Astrocyte of the cerebellum (primary cell): ENCODE measurements around the gene STXBP1.

ENCODE experiments used
- DNase-seq: peaks from one replicate; pipeline ENCODE4 v3.0.0-alpha.2; 2011; ENCODE audit warnings: low read depth
- H3K4me3 ChIP-seq: 2 replicates; pipeline ENCODE4 v1.5.1; 2011; ENCODE audit warnings: mild to moderate bottlenecking, low read depth, low read length, moderate library complexity
- CTCF ChIP-seq: IDR thresholded peaks from 2 replicates; pipeline ENCODE4 v1.5.1; 2012; ENCODE audit warnings: low read length, low read depth, moderate library complexity, mild to moderate bottlenecking; ENCODE audit errors: missing control alignments
- in situ Hi-C: cut with HindIII; loops from 2 replicates; pipeline ENCODE4 v1.10.0; 2017; ENCODE audit warnings: low sequenced_read_pairs

STXBP1 gene

GRCh38 chr9:127611899-127612790, at the start of gene STXBP1:
Gene STXBP1 (plus strand): TSS chr9:127612277. CDS start chr9:127612404, 127 bp downstream.
- DNase-seq: peak; percentile 40
- in situ Hi-C loops: no loop called here

DNA sequence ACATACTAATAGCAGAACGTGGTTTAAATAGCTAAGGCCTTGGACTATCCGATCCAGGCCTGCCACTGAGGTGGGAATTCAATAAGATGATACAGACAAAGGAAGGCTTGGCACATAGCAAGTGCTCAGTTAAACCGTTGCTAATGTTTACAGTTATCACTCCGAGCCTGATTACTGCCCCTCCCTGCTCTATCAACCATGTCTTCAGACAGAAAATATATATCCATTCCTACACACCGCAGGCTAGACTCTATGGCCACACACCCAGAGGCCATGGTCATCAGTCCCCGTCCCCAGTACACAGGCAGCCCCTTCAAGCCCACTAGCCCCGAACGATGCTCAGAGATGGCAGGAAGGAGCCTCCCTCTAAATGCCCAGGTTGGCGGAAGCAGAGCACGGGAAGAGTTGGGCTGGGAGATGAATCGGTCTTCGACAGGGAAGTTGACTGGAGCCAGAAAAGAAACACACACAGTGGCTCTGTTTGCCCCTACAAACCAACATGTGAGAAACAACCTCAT, 49.7 kb upstream of the STXBP1 start:
- DNase-seq: no peak
- TF ChIP-seq CTCF: no peak
- no peak overlapping the region for H3K4me3 ChIP-seq
- in situ Hi-C loops: no loop called here

More at GRCh38 chr9:127611899-127612790, at the start of gene STXBP1:
- no peak for TF ChIP-seq CTCF
- H3K4me3 ChIP-seq: peak within 1 kb of the TSS; percentile 70

DNA sequence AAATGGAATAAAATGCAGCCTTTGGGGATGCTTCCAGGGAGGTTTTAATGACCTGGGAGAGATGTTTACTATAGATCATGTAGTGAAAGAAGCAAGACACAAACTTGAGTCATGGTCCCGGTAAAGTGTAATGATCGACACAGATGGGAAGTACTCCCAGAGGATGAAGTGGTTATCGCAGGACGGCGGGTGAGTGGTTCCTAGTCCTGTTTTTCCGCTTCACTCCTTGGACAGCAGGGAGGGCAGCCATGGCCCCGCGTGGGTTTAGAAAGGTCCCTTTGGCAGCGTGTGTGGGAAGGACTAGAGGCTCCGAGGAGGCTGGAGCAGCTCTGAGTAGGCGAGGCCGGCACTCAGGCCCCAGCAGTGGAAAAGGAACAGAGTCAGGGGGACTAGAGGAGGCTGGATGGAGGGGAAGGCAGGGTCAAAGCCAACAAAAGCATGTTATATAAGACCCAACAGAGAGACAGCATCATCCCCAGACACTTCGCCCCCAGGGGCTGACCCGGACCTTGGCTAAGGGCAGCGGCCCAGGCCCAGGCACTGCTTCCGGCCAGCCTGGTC, 49.2 kb upstream of the STXBP1 start:
- no peak for DNase-seq
- H3K4me3 ChIP-seq: no peak overlapping the region
- in situ Hi-C loops: no loop called here
- no peak for TF ChIP-seq CTCF

GRCh38 chr9:127563579-127563978, 48.5 kb upstream of the STXBP1 start:
- DNase-seq: no peak
- in situ Hi-C loops: no loop called here
- H3K4me3 ChIP-seq: no peak overlapping the region
- TF ChIP-seq CTCF: no peak

- no peak overlapping the region for H3K4me3 ChIP-seq
- no peak for DNase-seq
- no peak for TF ChIP-seq CTCF
- in situ Hi-C loops: no loop called here
Measured at GRCh38 chr9:127565231-127565630, 46.8 kb upstream of the STXBP1 start.

DNA sequence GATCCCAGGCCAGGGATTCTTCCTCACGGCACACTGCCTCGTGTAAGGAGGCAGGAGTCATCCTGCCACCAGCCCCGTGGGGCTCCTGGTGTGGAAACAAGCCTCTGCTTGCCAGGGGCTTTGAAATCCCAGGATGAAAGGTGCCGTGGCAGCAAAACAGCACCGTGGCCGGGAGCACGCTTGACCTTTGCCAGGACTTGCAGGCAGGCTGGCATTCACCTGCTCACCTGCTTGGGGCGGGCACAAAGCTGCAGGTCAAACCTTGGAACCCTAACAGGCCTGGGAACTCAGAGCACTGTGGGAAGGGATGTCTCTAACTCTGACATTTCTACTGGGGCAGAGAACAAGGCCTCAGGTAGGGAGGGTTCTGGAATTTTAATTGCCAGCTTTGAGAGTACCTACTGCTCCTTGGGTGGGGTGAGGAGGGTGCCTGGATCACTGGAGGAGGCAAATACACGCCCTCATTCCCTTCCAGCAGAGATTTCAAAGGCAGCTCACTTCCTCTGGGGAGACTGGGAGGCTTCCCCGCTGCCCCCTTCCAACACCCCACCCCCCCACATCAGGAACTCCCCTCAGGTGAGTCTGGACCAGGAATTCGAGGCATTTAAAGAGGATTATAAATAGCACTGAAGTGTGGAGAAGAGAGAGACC, 45.6 kb upstream of the STXBP1 start:
- H3K4me3 ChIP-seq: peak overlapping the region; percentile 91
- in situ Hi-C loops: no loop called here
- DNase-seq: no peak
- TF ChIP-seq CTCF: no peak
